ENCODE results near the gene PRX. TPM values are rescaled to one million over a fixed set of nuclear protein-coding genes. Genes with fewer than 3 reads are reported as not detected.
"Not testable (repeated sequence)": the region's sequence is repeated elsewhere in the genome, so short reads cannot be mapped to it uniquely, and the experiment has no call there.

Gene PRX
- total and polyA plus RNA-seq, 9 donors = 1.7 to 8.8 (median 6.9) TPM

DNA sequence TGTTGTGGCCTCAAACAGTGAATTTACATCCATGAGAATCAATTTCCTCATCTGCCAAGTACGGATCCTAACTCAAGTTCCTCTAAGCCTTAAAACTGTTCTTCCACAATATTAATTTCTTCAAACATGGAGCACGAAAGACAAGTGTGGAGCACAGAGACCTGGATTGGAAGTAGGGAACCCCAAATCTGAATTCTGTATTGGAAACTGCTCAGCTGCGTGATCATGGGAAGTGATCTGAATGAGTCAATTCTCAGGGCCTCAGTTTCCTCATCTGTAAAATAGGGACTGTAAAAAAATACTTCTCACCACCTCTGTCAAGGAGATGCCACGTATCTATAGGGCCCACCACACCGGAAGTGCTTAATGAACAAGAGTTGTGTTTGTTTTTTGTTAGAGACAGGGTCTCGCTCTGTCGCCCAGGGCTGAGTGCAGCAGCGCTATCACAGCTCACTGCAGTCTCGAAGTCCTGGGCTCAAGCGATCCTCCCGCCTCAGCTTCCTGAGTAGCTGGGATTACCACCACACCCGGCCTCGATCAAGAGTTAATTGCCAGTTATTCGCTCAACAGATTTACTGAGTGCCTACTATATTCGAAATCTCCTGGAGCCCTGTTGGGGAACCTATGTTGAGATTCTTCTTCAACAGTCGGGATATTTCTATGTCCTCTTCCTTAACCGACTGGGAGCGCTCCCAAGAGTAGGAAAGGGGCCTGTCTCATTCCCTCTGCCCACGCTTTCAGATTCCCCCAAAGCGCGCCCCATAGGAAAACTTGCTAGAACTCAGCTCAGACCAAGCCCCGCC, 29.4 kb upstream of the PRX start:
- no peaks in the 10 kb centered on the region for H3K9me3 ChIP-seq
- no peaks in the 10 kb centered on the region for H3K36me3 ChIP-seq
- 11 to 13% (median 12%) methylated on average over 22 of the region's 22 CpGs for WGBS, 3 donors
- DNase-seq = no peak
- no peaks in the 10 kb centered on the region for H3K27me3 ChIP-seq
- peak overlapping the region; percentile 36 for H3K4me3 ChIP-seq
- H3K4me1 ChIP-seq (ENCODE audit: insufficient read depth) = peaks cover 2% of the 10 kb centered on the region
- TF ChIP-seq, protein P1, sequence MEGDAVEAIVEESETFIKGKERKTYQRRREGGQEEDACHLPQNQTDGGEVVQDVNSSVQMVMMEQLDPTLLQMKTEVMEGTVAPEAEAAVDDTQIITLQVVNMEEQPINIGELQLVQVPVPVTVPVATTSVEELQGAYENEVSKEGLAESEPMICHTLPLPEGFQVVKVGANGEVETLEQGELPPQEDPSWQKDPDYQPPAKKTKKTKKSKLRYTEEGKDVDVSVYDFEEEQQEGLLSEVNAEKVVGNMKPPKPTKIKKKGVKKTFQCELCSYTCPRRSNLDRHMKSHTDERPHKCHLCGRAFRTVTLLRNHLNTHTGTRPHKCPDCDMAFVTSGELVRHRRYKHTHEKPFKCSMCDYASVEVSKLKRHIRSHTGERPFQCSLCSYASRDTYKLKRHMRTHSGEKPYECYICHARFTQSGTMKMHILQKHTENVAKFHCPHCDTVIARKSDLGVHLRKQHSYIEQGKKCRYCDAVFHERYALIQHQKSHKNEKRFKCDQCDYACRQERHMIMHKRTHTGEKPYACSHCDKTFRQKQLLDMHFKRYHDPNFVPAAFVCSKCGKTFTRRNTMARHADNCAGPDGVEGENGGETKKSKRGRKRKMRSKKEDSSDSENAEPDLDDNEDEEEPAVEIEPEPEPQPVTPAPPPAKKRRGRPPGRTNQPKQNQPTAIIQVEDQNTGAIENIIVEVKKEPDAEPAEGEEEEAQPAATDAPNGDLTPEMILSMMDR (IDR thresholded peaks at IDR 0.05) = no peak
- TF ChIP-seq POLR2A (IDR thresholded peaks at IDR 0.05) (no peak), EP300 (IDR thresholded peaks at IDR 0.05) (no peak)
- H3K27ac ChIP-seq = peak overlapping the region; percentile 45 to 86
- intact Hi-C loops (cut with DNase I) = no loop called here

DNA sequence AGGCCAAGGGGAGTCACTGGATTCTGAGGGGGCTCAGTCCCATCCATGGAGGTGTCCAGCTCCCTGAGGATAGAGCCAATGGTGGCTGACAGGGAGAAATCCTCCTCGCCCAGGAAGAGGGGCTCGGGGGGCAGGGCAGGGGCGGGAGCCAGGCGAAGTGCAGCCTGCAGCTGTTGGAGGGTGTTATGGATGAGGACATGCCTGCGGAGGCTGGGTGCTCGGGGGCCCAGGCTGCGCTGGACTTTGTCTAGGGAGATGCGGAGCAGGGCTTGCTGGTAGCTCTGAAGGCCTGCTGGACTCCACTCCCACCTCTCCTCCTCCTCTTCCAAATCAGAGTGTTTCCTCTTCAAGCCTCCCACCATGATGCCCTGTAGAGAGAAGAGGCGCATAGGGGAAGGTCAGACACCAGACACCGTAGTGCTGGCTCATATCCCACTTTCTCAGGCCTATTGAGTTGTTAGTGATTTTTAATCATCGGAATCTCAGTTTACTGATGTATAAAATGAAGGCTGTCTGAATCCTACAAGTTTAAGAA, 28.6 kb upstream of the PRX start:
- no peak for TF ChIP-seq EP300 (IDR thresholded peaks at IDR 0.05)
- TF ChIP-seq, protein P1 (IDR thresholded peaks at IDR 0.05) = no peak
- TF ChIP-seq POLR2A (IDR thresholded peaks at IDR 0.05) = no peak
- Histone ChIP-seq H3K4me3 (no peak overlapping the region), H3K36me3 (no peaks in the 10 kb centered on the region), H3K4me1 (ENCODE audit: insufficient read depth) (peaks cover 2% of the 10 kb centered on the region), H3K9me3 (no peaks in the 10 kb centered on the region), H3K27me3 (no peaks in the 10 kb centered on the region), H3K27ac (no peak overlapping the region)
- peak in 1 of 5 donors; percentile 52 for DNase-seq
- intact Hi-C loops (cut with DNase I) = no loop called here
- WGBS, 3 donors = 51 to 61% (median 56%) methylated on average over 11 of the region's 11 CpGs

DNA sequence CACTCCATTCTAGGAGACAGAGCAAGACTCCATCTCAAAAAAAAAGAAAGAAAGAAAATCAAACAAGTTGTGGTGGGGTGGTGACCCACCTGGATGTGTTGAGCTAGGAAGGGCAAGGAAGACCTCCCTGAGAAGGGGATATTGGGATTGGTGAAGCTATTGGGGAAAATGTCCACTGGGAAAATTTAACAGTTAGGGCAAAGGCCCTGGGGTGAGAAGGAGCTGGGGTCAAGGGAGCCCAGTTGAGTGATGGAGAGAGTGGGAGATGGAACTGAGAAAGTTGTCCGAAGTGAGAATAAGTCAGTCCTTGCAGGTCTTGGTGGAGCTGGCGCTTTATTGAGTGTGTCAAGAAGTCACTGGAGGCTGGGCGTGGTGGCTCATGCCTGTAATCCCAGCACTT, 25.1 kb upstream of the PRX start:
- intact Hi-C loops (cut with DNase I) = no loop called here
- Histone ChIP-seq H3K27ac (no peak overlapping the region), H3K9me3 (no peaks in the 10 kb centered on the region), H3K36me3 (no peaks in the 10 kb centered on the region), H3K27me3 (no peaks in the 10 kb centered on the region), H3K4me3 (no peak overlapping the region), H3K4me1 (ENCODE audit: insufficient read depth) (peaks cover 2% of the 10 kb centered on the region)
- 84 to 94% (median 87%) methylated on average over 3 of the region's 3 CpGs for WGBS, 3 donors
- TF ChIP-seq, protein P1 (IDR thresholded peaks at IDR 0.05) = no peak
- no peak for TF ChIP-seq POLR2A (IDR thresholded peaks at IDR 0.05)
- TF ChIP-seq EP300 (IDR thresholded peaks at IDR 0.05) = no peak
- DNase-seq = no peak

DNA sequence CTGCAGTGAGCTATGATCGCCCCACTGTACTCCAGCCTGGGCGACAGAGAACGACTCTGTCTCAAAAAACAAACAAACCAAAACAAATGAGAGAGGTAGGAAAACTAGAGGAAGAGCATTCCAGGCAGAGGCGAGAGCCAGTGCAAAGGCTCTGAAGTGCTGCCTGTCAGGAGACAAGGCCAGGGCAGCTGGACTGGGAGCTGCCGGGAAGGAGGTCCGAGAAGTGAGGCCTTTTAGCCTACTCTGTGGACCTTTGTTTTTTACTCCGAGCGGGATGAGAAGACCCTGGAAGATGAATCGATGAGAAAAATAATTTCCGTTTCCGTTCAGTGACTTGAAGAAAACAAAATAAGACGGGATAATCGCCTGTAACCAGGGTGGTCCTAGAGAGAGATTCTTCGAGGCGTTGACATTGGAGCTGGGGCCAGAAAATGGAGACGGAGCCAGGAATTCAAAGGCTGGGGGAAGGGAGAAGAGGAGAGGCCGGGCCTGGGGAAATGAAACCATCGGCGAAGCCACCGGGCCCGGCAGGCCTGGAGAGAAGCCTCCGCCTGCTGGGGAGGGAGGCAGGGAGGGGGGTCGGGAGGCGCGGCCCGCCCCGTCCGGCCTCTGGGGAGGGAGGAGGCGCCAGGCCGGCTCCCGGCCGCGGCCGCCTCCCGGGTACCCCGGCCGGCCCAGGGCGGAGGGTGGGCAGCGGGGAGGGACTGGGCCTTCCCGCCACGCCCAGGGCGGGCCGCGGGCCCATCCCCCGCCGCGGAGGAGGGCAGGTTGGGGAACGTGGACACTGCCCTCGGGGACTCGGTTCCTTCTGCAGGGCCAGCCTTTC, 20.4 kb upstream of the PRX start:
- peak overlapping the region; percentile 79 to 95 for H3K27ac ChIP-seq
- no peaks in the 10 kb centered on the region for H3K9me3 ChIP-seq
- H3K27me3 ChIP-seq = no peaks in the 10 kb centered on the region
- DNase-seq = peak; percentile 90 to 92 (median 91)
- peak overlapping the region; percentile 62 for H3K4me3 ChIP-seq
- peaks cover 3% of the 10 kb centered on the region for H3K4me1 ChIP-seq (ENCODE audit: insufficient read depth)
- no peaks in the 10 kb centered on the region for H3K36me3 ChIP-seq
- TF ChIP-seq POLR2A (IDR thresholded peaks at IDR 0.05) (peak; percentile 52), EP300 (IDR thresholded peaks at IDR 0.05) (no peak)
- TF ChIP-seq, protein P1 (IDR thresholded peaks at IDR 0.05) = no peak
- intact Hi-C loops (cut with DNase I) = no loop called here
- WGBS, 3 donors = 0 to 1% (median 1%) methylated on average over 43 to 50 of the region's 50 CpGs

DNA sequence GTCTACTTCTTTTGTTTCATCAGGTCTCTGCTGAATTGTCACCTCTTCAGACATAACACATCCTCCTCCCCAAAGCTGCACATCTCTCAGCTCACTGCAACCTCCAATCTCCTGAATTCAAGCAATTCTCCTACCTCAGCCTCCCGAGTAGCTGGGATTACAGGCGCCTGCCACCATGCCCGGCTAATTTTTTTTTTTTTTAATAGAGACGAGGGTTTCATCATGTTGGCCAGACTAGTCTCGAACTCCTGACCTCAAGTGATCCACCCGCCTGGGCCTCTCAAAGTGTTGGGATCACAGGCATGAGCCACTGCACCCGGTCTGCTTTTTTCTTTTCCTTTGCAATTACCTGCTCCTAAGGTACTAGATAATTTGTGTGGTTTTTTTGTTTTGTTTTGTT, 19.6 kb upstream of the PRX start:
- H3K27ac ChIP-seq = peak overlapping the region; percentile 79 to 95
- DNase-seq; intact Hi-C loops (cut with DNase I); H3K27me3 ChIP-seq; H3K4me1 ChIP-seq (ENCODE audit: insufficient read depth); H3K36me3 ChIP-seq; H3K9me3 ChIP-seq: not testable (repeated sequence)
- H3K4me3 ChIP-seq = peak overlapping the region; percentile 62
- WGBS, 3 donors = 20 to 29% (median 24%) methylated on average over 7 of the region's 7 CpGs
